Lower lobe of right lung (tissue), 2 donors: ENCODE data around the gene PRC1. TPM values are rescaled to one million over a fixed set of nuclear protein-coding genes. Genes with fewer than 3 reads are reported as not detected.
"Not testable (repeated sequence)": the region's sequence is repeated elsewhere in the genome, so short reads cannot be mapped to it uniquely, and the experiment has no call there.

Experiments used
- ATAC-seq, 2 donors: fragments of 200-7000 bp; cut with Tn5 transposase; one replicate each; pipeline ENCODE4 v1.9.1; 2020 to 2022; ENCODE audit warnings: mild to moderate bottlenecking in 2 of 2, moderate library complexity in 2 of 2
- DNase-seq: peaks from one replicate; pipeline ENCODE4 v3.0.0-alpha.2; 2020
- H3K27ac ChIP-seq: fragments of 200-600 bp; one replicate; pipeline ENCODE4 v1.8.0; 2022
- H3K27me3 ChIP-seq: fragments of 200-600 bp; one replicate; pipeline ENCODE4 v1.8.0; 2022; ENCODE audit warnings: low read depth
- H3K36me3 ChIP-seq: fragments of 200-600 bp; one replicate; pipeline ENCODE4 v1.8.0; 2022; ENCODE audit warnings: mild to moderate bottlenecking
- H3K4me1 ChIP-seq: fragments of 200-600 bp; one replicate; pipeline ENCODE4 v1.8.0; 2022
- H3K4me3 ChIP-seq: fragments of 200-600 bp; one replicate; pipeline ENCODE4 v1.8.0; 2022; ENCODE audit warnings: mild to moderate bottlenecking
- H3K9me3 ChIP-seq: fragments of 200-600 bp; one replicate; pipeline ENCODE4 v1.8.0; 2022
- intact Hi-C: fragments of 100-400 bp; cut with DNase I; formaldehyde crosslinking; loops from one replicate; pipeline ENCODE4 v1.11.0; 2022
- total RNA-seq: library from RNA; stranded (reverse); fragmentation: NEBNext Ultra II Directional; extraction: Animal tissue kit (Norgen Biotek cat#: 25700); gene quantifications from one replicate; pipeline ENCODE4 v1.2.1, GENCODE V29; 2021
- TF ChIP-seq, protein P1 (sequence below): fragments of 200-600 bp; IDR thresholded peaks from one replicate; pipeline ENCODE4 v1.8.0; 2022; ENCODE audit warnings: antibody characterized with exemption, mild to moderate bottlenecking
- donor health status: DM: no; HTN: yes; CAD: no; lungs with severe emphysema.

The PRC1 gene
- total RNA-seq, 1 donor from 2014 or later = 6.7 TPM

GRCh38 chr15:90924375-90924774, 70.0 kb downstream of the PRC1 start:
- TF ChIP-seq, protein P1, sequence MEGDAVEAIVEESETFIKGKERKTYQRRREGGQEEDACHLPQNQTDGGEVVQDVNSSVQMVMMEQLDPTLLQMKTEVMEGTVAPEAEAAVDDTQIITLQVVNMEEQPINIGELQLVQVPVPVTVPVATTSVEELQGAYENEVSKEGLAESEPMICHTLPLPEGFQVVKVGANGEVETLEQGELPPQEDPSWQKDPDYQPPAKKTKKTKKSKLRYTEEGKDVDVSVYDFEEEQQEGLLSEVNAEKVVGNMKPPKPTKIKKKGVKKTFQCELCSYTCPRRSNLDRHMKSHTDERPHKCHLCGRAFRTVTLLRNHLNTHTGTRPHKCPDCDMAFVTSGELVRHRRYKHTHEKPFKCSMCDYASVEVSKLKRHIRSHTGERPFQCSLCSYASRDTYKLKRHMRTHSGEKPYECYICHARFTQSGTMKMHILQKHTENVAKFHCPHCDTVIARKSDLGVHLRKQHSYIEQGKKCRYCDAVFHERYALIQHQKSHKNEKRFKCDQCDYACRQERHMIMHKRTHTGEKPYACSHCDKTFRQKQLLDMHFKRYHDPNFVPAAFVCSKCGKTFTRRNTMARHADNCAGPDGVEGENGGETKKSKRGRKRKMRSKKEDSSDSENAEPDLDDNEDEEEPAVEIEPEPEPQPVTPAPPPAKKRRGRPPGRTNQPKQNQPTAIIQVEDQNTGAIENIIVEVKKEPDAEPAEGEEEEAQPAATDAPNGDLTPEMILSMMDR = no peak
- ATAC-seq (no peak), DNase-seq (no peak)
- Histone ChIP-seq H3K9me3 (no peaks in the 10 kb centered on the region), H3K36me3 (peaks cover 27% of the 10 kb centered on the region), H3K4me3 (no peak overlapping the region), H3K4me1 (peaks cover 10% of the 10 kb centered on the region), H3K27me3 (no peaks in the 10 kb centered on the region), H3K27ac (no peak overlapping the region)
- intact Hi-C loops = no loop called here

DNA sequence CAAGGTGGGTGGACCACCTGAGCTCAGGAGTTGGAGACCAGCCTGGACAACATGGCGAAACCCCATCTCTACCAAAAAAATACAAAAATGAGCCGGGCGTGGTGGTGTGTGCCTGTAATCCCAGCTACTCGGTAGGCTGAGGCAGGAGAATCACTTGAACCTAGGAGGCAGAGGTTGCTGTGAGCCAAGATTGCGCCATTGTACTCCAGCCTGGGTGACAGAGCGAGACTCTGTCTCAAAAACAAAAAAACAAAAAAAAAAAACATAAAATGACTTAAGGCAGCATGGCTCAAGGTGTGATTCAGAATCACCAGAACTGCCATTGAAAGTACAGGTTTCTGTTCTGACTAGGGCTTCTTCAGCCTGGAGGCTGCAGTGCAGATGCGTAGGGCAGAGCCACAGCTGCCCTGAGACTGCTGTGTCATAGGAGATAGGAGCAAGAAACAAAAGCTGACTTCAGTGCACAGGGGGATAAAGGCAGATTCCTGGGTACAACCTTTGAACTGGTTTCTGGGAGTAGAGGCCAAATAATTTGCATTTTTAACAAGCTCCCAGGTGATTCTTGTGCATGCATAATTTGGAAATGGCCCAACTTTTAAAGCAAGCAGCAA, 71.5 kb downstream of the PRC1 start:
- H3K9me3 ChIP-seq, H3K4me1 ChIP-seq, H3K27me3 ChIP-seq, DNase-seq, intact Hi-C loops, H3K27ac ChIP-seq, ATAC-seq, H3K4me3 ChIP-seq: not testable (repeated sequence)
- peaks cover 43% of the 10 kb centered on the region for H3K36me3 ChIP-seq

DNA sequence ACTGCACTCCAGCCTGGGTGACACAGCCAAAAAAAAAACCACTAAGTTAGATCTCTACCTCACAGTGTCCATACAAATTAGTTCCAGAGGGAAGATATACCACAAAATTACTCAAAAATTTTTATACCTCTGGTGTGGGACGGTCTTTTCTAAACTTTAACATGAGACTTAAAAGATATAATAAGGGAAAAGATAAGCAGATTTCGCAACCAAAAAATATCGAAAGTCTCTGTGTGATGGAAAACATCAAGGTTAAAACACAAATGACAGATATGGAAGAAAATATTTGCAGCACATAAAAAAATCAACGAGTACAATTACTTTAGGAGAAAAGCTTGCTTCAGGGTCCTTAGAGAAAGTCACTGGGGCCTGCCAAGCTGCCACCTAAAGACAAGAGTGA, 72.4 kb downstream of the PRC1 start:
- H3K4me3 ChIP-seq = no peak overlapping the region
- ATAC-seq = no peak
- no peaks in the 10 kb centered on the region for H3K9me3 ChIP-seq
- peaks cover 52% of the 10 kb centered on the region for H3K36me3 ChIP-seq
- TF ChIP-seq, protein P1 = no peak
- no peaks in the 10 kb centered on the region for H3K27me3 ChIP-seq
- no peaks in the 10 kb centered on the region for H3K4me1 ChIP-seq
- H3K27ac ChIP-seq = no peak overlapping the region
- DNase-seq = no peak
- intact Hi-C loops = no loop called here

- ATAC-seq (no peak), DNase-seq (no peak)
- no peaks in the 10 kb centered on the region for H3K27me3 ChIP-seq
- H3K4me1 ChIP-seq = peaks cover 12% of the 10 kb centered on the region
- intact Hi-C loops = no loop called here
- H3K36me3 ChIP-seq = peaks cover 83% of the 10 kb centered on the region
- TF ChIP-seq, protein P1 = no peak
- H3K4me3 ChIP-seq = no peak overlapping the region
- no peaks in the 10 kb centered on the region for H3K9me3 ChIP-seq
- no peak overlapping the region for H3K27ac ChIP-seq
Measured at GRCh38 chr15:90918835-90919234, 75.5 kb downstream of the PRC1 start.

- no peak for ATAC-seq
- no peak for DNase-seq
- no peak overlapping the region for H3K27ac ChIP-seq
- no peak overlapping the region for H3K4me3 ChIP-seq
- no peaks in the 10 kb centered on the region for H3K27me3 ChIP-seq
- H3K9me3 ChIP-seq = no peaks in the 10 kb centered on the region
- peaks cover 12% of the 10 kb centered on the region for H3K4me1 ChIP-seq
- H3K36me3 ChIP-seq = peaks cover 89% of the 10 kb centered on the region
- intact Hi-C loops = no loop called here
- TF ChIP-seq, protein P1 = no peak
Measured at GRCh38 chr15:90918034-90918788, 76.1 kb downstream of the PRC1 start.

- Histone ChIP-seq H3K9me3 (no peaks in the 10 kb centered on the region), H3K4me1 (peaks cover 12% of the 10 kb centered on the region), H3K4me3 (no peak overlapping the region), H3K36me3 (peaks cover 95% of the 10 kb centered on the region), H3K27me3 (no peaks in the 10 kb centered on the region), H3K27ac (no peak overlapping the region)
- DNase-seq (no peak), ATAC-seq (no peak)
- intact Hi-C loops = no loop called here
- TF ChIP-seq, protein P1 = no peak
Measured at GRCh38 chr15:90917569-90917968, 76.8 kb downstream of the PRC1 start.
